GM23338 (cell line): Measurements from ENCODE around the gene BBOF1. TPM values are rescaled to one million over a fixed set of nuclear protein-coding genes. Genes with fewer than 3 reads are reported as not detected.

ENCODE experiments used
- ATAC-seq: fragments of 200-7000 bp; cut with Tn5 transposase; 3 replicates; pipeline ENCODE4 v1.9.1; 2020
- DNase-seq: peaks from one replicate; pipeline ENCODE4 v3.0.0-alpha.2; 2015; ENCODE audit warnings: low spot score
- H2AFZ ChIP-seq: fragments of 200-600 bp; sonication (generic); 2 replicates; pipeline ENCODE4 v1.8.0; 2016; ENCODE audit warnings: antibody characterized with exemption, mild to moderate bottlenecking, moderate library complexity
- H3F3A ChIP-seq: fragments of 200-600 bp; sonication (generic); replicated peaks from 2 replicates; pipeline ENCODE4 v1.8.0; 2017; ENCODE audit warnings: antibody characterized with exemption, mixed run types, low read depth
- H3K27ac ChIP-seq: fragments of 200-600 bp; sonication (generic); 2 replicates; pipeline ENCODE4 v1.6.1; 2016; ENCODE audit warnings: low read depth
- H3K27me3 ChIP-seq: fragments of 200-600 bp; sonication (generic); 2 replicates; pipeline ENCODE4 v1.8.0; 2016; ENCODE audit warnings: mild to moderate bottlenecking, mixed run types, moderate library complexity; ENCODE audit not compliant: insufficient read depth
- H3K36me3 ChIP-seq: fragments of 200-600 bp; sonication (generic); 2 replicates; pipeline ENCODE4 v1.8.0; 2016; ENCODE audit warnings: mild to moderate bottlenecking; ENCODE audit not compliant: insufficient read depth
- H3K4me1 ChIP-seq: fragments of 200-600 bp; sonication (generic); 2 replicates; pipeline ENCODE4 v1.8.0; 2016; ENCODE audit warnings: mild to moderate bottlenecking, moderate library complexity; ENCODE audit not compliant: insufficient read depth
- H3K4me2 ChIP-seq: fragments of 200-600 bp; sonication (generic); 2 replicates; pipeline ENCODE4 v1.7.1; 2017; ENCODE audit warnings: mixed run types
- H3K4me3 ChIP-seq: fragments of 200-600 bp; sonication (generic); 2 replicates; pipeline ENCODE4 v1.6.1; 2016; ENCODE audit warnings: mixed run types
- H3K79me2 ChIP-seq: fragments of 200-600 bp; sonication (generic); replicated peaks from 2 replicates; pipeline ENCODE4 v1.8.0; 2017; ENCODE audit warnings: mild to moderate bottlenecking; ENCODE audit not compliant: insufficient read depth
- H3K9me2 ChIP-seq: fragments of 200-600 bp; sonication (generic); 2 replicates; pipeline ENCODE4 v1.8.0; 2017; ENCODE audit not compliant: insufficient read depth
- H4K20me1 ChIP-seq: fragments of 200-600 bp; sonication (generic); replicated peaks from 2 replicates; pipeline ENCODE4 v1.8.0; 2017; ENCODE audit warnings: mild to moderate bottlenecking; ENCODE audit not compliant: insufficient read depth
- H3K27ac Mint-ChIP-seq: 2 replicates; pipeline ENCODE4 v1.8.0; 2020; ENCODE audit warnings: inconsistent platforms, mild to moderate bottlenecking, moderate library complexity, mixed read lengths
- H3K27me3 Mint-ChIP-seq: 3 replicates; pipeline ENCODE4 v1.8.0; 2022; ENCODE audit warnings: low read depth, mild to moderate bottlenecking, moderate library complexity, mixed read lengths, inconsistent platforms; ENCODE audit not compliant: insufficient read depth, poor library complexity
- H3K36me3 Mint-ChIP-seq: 3 replicates; pipeline ENCODE4 v1.8.0; 2021; ENCODE audit warnings: low read depth, mild to moderate bottlenecking, inconsistent platforms, moderate library complexity, mixed read lengths
- H3K4me1 Mint-ChIP-seq: 3 replicates; pipeline ENCODE4 v1.8.0; 2020; ENCODE audit warnings: mild to moderate bottlenecking, inconsistent platforms, mixed read lengths
- H3K4me3 Mint-ChIP-seq: 3 replicates; pipeline ENCODE4 v1.8.0; 2021; ENCODE audit warnings: moderate library complexity, mild to moderate bottlenecking, inconsistent platforms, mixed read lengths
- H3K9me3 Mint-ChIP-seq: 3 replicates; pipeline ENCODE4 v1.8.0; 2020; ENCODE audit warnings: moderate library complexity, mild to moderate bottlenecking, inconsistent platforms, mixed read lengths
- ETS1 ChIP-seq: IDR thresholded peaks from 2 replicates; pipeline ENCODE4 v1.6.1; 2016; ENCODE audit warnings: antibody characterized with exemption
- EZH2 ChIP-seq: fragments of 200-600 bp; sonication (generic); IDR thresholded peaks from one replicate; pipeline ENCODE4 v1.8.0; 2017; ENCODE audit warnings: antibody characterized with exemption, mild to moderate bottlenecking, low read depth; ENCODE audit not compliant: unreplicated experiment
- NANOG ChIP-seq: IDR thresholded peaks from 2 replicates; pipeline ENCODE4 v1.6.1; 2016; ENCODE audit warnings: antibody characterized with exemption, borderline replicate concordance
- POLR2AphosphoS5 ChIP-seq: IDR thresholded peaks from 2 replicates; pipeline ENCODE4 v1.6.1; 2016; ENCODE audit warnings: antibody characterized with exemption, low read depth
- REST ChIP-seq: IDR thresholded peaks from one replicate; pipeline ENCODE4 v1.6.1; 2018; ENCODE audit warnings: antibody characterized with exemption; ENCODE audit not compliant: unreplicated experiment
- STAT1 ChIP-seq: IDR thresholded peaks from one replicate; pipeline ENCODE4 v1.6.1; 2016; ENCODE audit warnings: antibody characterized with exemption; ENCODE audit not compliant: unreplicated experiment
- ZNF462 ChIP-seq: fragments of 250-450 bp; sonication (Bioruptor Pico); IDR thresholded peaks from 2 replicates; pipeline ENCODE4 v1.5.0; 2020; ENCODE audit warnings: mild to moderate bottlenecking, moderate library complexity
- polyA plus RNA-seq: library from polyadenylated mRNA; unstranded; fragments of >200 nt; fragmentation: Nextera tagmentation; extraction: Ambion mirVana; gene quantifications from 2 replicates; pipeline ENCODE4 v1.2.1, GENCODE V29; 2016
- total RNA-seq: library from RNA; depleted of rRNA; stranded (reverse); fragments of >200 nt; shearing (Covaris generic); gene quantifications from 2 replicates; pipeline ENCODE4 v1.2.3, GENCODE V29; 2014

The BBOF1 gene
- total and polyA plus RNA-seq, 2 experiments from 2014 or later: 0.24 to 0.53 TPM

GRCh38 chr14:74089251-74090020 lies 70.3 kb downstream of the BBOF1 start:
- H3K9me2 ChIP-seq: no peaks in the 10 kb centered on the region
- H3K27ac ChIP-seq: no peak overlapping the region
- H2AFZ ChIP-seq: no peak overlapping the region
- H3K79me2 ChIP-seq: peaks cover 47% of the 10 kb centered on the region
- no peak overlapping the region; the same call in 2 of the 3 replicates for H3K4me3 Mint-ChIP-seq
- ATAC-seq (no peak), DNase-seq (no peak)
- H3K9me3 Mint-ChIP-seq: no peaks in the 10 kb centered on the region
- H3K27ac Mint-ChIP-seq: no peak overlapping the region
- peaks cover 3% of the 10 kb centered on the region; the same call in 1 of the 3 replicates for H3K4me1 Mint-ChIP-seq
- H3K4me3 ChIP-seq: no peak overlapping the region
- TF ChIP-seq ETS1 (no peak), STAT1 (no peak), EZH2 (no peak), ZNF462 (CRISPR knock-in tag) (no peak), REST (no peak), NANOG (no peak), POLR2AphosphoS5 (no peak)
- H3K36me3 ChIP-seq: peaks cover 4% of the 10 kb centered on the region
- H3F3A ChIP-seq: no peaks in the 10 kb centered on the region
- no peaks in the 10 kb centered on the region; the same call in 1 of the 2 replicates for H4K20me1 ChIP-seq
- H3K36me3 Mint-ChIP-seq: peaks cover 8% of the 10 kb centered on the region
- H3K4me2 ChIP-seq: no peak overlapping the region
- H3K27me3 Mint-ChIP-seq: no peaks in the 10 kb centered on the region
- no peaks in the 10 kb centered on the region for H3K4me1 ChIP-seq
- H3K27me3 ChIP-seq: no peaks in the 10 kb centered on the region
